ENCODE data around the gene CCDC14. TPM values are rescaled to one million over a fixed set of nuclear protein-coding genes. Genes with fewer than 3 reads are reported as not detected.
"Not testable (repeated sequence)": the region's sequence is repeated elsewhere in the genome, so short reads cannot be mapped to it uniquely, and the experiment has no call there.

The CCDC14 gene
- total RNA-seq, 2 experiments from 2014 or later = 46.6 to 55.5 TPM

- H3K27ac Mint-ChIP-seq; H3K9me3 Mint-ChIP-seq; H3K4me1 Mint-ChIP-seq; POLR2A ChIA-PET; H3K4me3 Mint-ChIP-seq; H3K36me3 Mint-ChIP-seq (ENCODE audit: low read depth): not testable (repeated sequence)
- peaks cover 43% of the 10 kb centered on the region for H3K27me3 Mint-ChIP-seq
- CTCF ChIA-PET = interaction anchor here (1.6 kb wide), 1 partner anchor 10 kb away, joined by 5 read pairs; no protein-coding TSS in a partner anchor
- DNase-seq = peak; percentile 15
Observed at GRCh38 chr3:123979525-123980501, 18.8 kb upstream of the CCDC14 start.

- POLR2A ChIA-PET, CTCF ChIA-PET: not testable (repeated sequence)
Observed at GRCh38 chr3:123976904-123977303, 15.9 kb upstream of the CCDC14 start.

GRCh38 chr3:123976181-123976898 is 15.3 kb upstream of the CCDC14 start:
- CTCF ChIA-PET; H3K4me1 Mint-ChIP-seq; H3K27ac Mint-ChIP-seq; H3K9me3 Mint-ChIP-seq; DNase-seq; H3K4me3 Mint-ChIP-seq; H3K36me3 Mint-ChIP-seq (ENCODE audit: low read depth): not testable (repeated sequence)
- POLR2A ChIA-PET = interaction anchor here (0.5 kb wide), 1 partner anchor 12 kb away, joined by 3 read pairs; no protein-coding TSS in a partner anchor
- peaks cover 34% of the 10 kb centered on the region for H3K27me3 Mint-ChIP-seq

More at GRCh38 chr3:123976904-123977303, 15.9 kb upstream of the CCDC14 start:
- H3K27me3 Mint-ChIP-seq = peaks cover 34% of the 10 kb centered on the region
- not testable (repeated sequence) for H3K36me3 Mint-ChIP-seq (ENCODE audit: low read depth); H3K27ac Mint-ChIP-seq; H3K4me1 Mint-ChIP-seq; H3K4me3 Mint-ChIP-seq; H3K9me3 Mint-ChIP-seq; DNase-seq

GRCh38 chr3:123975030-123975429 is 14.0 kb upstream of the CCDC14 start:
- H3K4me1 Mint-ChIP-seq; CTCF ChIA-PET; DNase-seq; H3K36me3 Mint-ChIP-seq (ENCODE audit: low read depth); POLR2A ChIA-PET; H3K9me3 Mint-ChIP-seq; H3K4me3 Mint-ChIP-seq; H3K27ac Mint-ChIP-seq: not testable (repeated sequence)
- H3K27me3 Mint-ChIP-seq = peaks cover 35% of the 10 kb centered on the region

GRCh38 chr3:123971406-123971805 is 10.4 kb upstream of the CCDC14 start:
- ChIA-PET POLR2A (no interaction called here), CTCF (no interaction called here)
- no peak overlapping the region for H3K27ac Mint-ChIP-seq
- H3K9me3 Mint-ChIP-seq = no peaks in the 10 kb centered on the region
- no peaks in the 10 kb centered on the region for H3K4me1 Mint-ChIP-seq
- no peak for DNase-seq
- H3K27me3 Mint-ChIP-seq = peaks cover 53% of the 10 kb centered on the region
- no peak overlapping the region for H3K4me3 Mint-ChIP-seq
- no peaks in the 10 kb centered on the region for H3K36me3 Mint-ChIP-seq (ENCODE audit: low read depth)

GRCh38 chr3:123967260-123967659 is 6.2 kb upstream of the CCDC14 start:
- H3K36me3 Mint-ChIP-seq (ENCODE audit: low read depth); H3K4me1 Mint-ChIP-seq; H3K4me3 Mint-ChIP-seq; DNase-seq; H3K9me3 Mint-ChIP-seq; POLR2A ChIA-PET; H3K27ac Mint-ChIP-seq; CTCF ChIA-PET: not testable (repeated sequence)
- peaks cover 62% of the 10 kb centered on the region for H3K27me3 Mint-ChIP-seq

GRCh38 chr3:123966799-123967198 is 5.8 kb upstream of the CCDC14 start:
- H3K4me1 Mint-ChIP-seq; H3K27ac Mint-ChIP-seq; DNase-seq; H3K4me3 Mint-ChIP-seq; POLR2A ChIA-PET; H3K36me3 Mint-ChIP-seq (ENCODE audit: low read depth); CTCF ChIA-PET; H3K9me3 Mint-ChIP-seq: not testable (repeated sequence)
- peaks cover 63% of the 10 kb centered on the region for H3K27me3 Mint-ChIP-seq

- CTCF ChIA-PET; H3K9me3 Mint-ChIP-seq; H3K36me3 Mint-ChIP-seq (ENCODE audit: low read depth); POLR2A ChIA-PET; H3K27ac Mint-ChIP-seq; H3K4me1 Mint-ChIP-seq; DNase-seq; H3K4me3 Mint-ChIP-seq: not testable (repeated sequence)
- peaks cover 52% of the 10 kb centered on the region for H3K27me3 Mint-ChIP-seq
Observed at GRCh38 chr3:123964793-123965192, 3.8 kb upstream of the CCDC14 start.

GRCh38 chr3:123961508-123961856 is 453 bp upstream of the CCDC14 start:
- peaks cover 33% of the 10 kb centered on the region for H3K27me3 Mint-ChIP-seq
- H3K4me1 Mint-ChIP-seq = peaks cover 26% of the 10 kb centered on the region
- ChIA-PET CTCF (interaction anchor here (1.0 to 1.2 kb wide), 2 partner anchors 12 to 22 kb away, joined by 3 to 4 read pairs; no protein-coding TSS in a partner anchor), POLR2A (no interaction called here)
- peaks cover 3% of the 10 kb centered on the region for H3K36me3 Mint-ChIP-seq (ENCODE audit: low read depth)
- peak overlapping the region; percentile 97 for H3K27ac Mint-ChIP-seq
- DNase-seq = no peak
- H3K4me3 Mint-ChIP-seq = peak overlapping the region; percentile 93
- H3K9me3 Mint-ChIP-seq = no peaks in the 10 kb centered on the region

GRCh38 chr3:123953735-123954134 is 7.3 kb downstream of the CCDC14 start:
- Mint-ChIP-seq H3K27ac (no peak overlapping the region), H3K27me3 (no peaks in the 10 kb centered on the region), H3K4me1 (peaks cover 10% of the 10 kb centered on the region), H3K4me3 (no peak overlapping the region), H3K9me3 (no peaks in the 10 kb centered on the region), H3K36me3 (ENCODE audit: low read depth) (peaks cover 28% of the 10 kb centered on the region)
- ChIA-PET POLR2A (no interaction called here), CTCF (interaction anchor here (0.5 kb wide), 1 partner anchor 163 kb away, joined by 3 read pairs; no protein-coding TSS in a partner anchor)
- no peak for DNase-seq

GRCh38 chr3:123952844-123953520 is 8.0 kb downstream of the CCDC14 start:
- DNase-seq = no peak
- POLR2A ChIA-PET = no interaction called here
- Mint-ChIP-seq H3K9me3 (no peaks in the 10 kb centered on the region), H3K4me3 (no peak overlapping the region), H3K36me3 (ENCODE audit: low read depth) (peaks cover 28% of the 10 kb centered on the region), H3K4me1 (peaks cover 3% of the 10 kb centered on the region), H3K27ac (no peak overlapping the region), H3K27me3 (no peaks in the 10 kb centered on the region)
- CTCF ChIA-PET = interaction anchor here (0.5 kb wide), 1 partner anchor 164 kb away, joined by 3 read pairs; no protein-coding TSS in a partner anchor

GRCh38 chr3:123951522-123952447 is 9.2 kb downstream of the CCDC14 start:
- POLR2A ChIA-PET = no interaction called here
- Mint-ChIP-seq H3K36me3 (ENCODE audit: low read depth) (peaks cover 32% of the 10 kb centered on the region), H3K4me3 (no peak overlapping the region), H3K27ac (no peak overlapping the region), H3K9me3 (no peaks in the 10 kb centered on the region), H3K4me1 (no peaks in the 10 kb centered on the region), H3K27me3 (no peaks in the 10 kb centered on the region)
- DNase-seq = no peak
- CTCF ChIA-PET = no interaction called here

Measured in activated CD4-positive, alpha-beta T cell treated with anti-CD3 and anti-CD28 coated beads, Interleukin-2, amount 10 ng/mL, durations not matched to agents 7 days and 5 days (primary cell).